Fibroblast of villous mesenchyme (primary cell): Measurements from ENCODE around the gene PHF21A. TPM values are rescaled to one million over a fixed set of nuclear protein-coding genes. Genes with fewer than 3 reads are reported as not detected.
A peak's percentile ranks its signal among the peaks of the same experiment; 100 is the strongest.

Source experiments
- DNase-seq: peaks from one replicate; pipeline ENCODE4 v3.0.0-alpha.2; 2010; ENCODE audit warnings: low read depth
- H3K4me3 ChIP-seq: 2 replicates; pipeline ENCODE4 v1.5.1; 2011; ENCODE audit warnings: low read depth, mild to moderate bottlenecking, low read length
- CTCF ChIP-seq: IDR thresholded peaks from 2 replicates; pipeline ENCODE4 v1.5.1; 2012; ENCODE audit warnings: low read depth, mild to moderate bottlenecking, low read length; ENCODE audit not compliant: insufficient read depth
- total RNA-seq: library from RNA; depleted of rRNA; stranded (reverse); fragments of >200 nt; gene quantifications from 2 replicates; pipeline ENCODE4 v1.2.3, GENCODE V29; 2012

Gene PHF21A
- total RNA-seq, 1 donor, result 15.5 TPM

- TF ChIP-seq CTCF, result no peak
- no peak for DNase-seq
Measured at GRCh38 chr11:46057489-46057888, 63.8 kb downstream of the PHF21A start.

GRCh38 chr11:46055371-46055770 lies 65.9 kb downstream of the PHF21A start:
- TF ChIP-seq CTCF, result no peak
- DNase-seq, result peak; percentile 18
- no peak overlapping the region for H3K4me3 ChIP-seq

More at GRCh38 chr11:46057489-46057888, 63.8 kb downstream of the PHF21A start:
- H3K4me3 ChIP-seq, result no peak overlapping the region

- TF ChIP-seq CTCF, result no peak
- H3K4me3 ChIP-seq, result no peak overlapping the region
- no peak for DNase-seq
Measured at GRCh38 chr11:46051102-46051501, 70.2 kb downstream of the PHF21A start.

DNA sequence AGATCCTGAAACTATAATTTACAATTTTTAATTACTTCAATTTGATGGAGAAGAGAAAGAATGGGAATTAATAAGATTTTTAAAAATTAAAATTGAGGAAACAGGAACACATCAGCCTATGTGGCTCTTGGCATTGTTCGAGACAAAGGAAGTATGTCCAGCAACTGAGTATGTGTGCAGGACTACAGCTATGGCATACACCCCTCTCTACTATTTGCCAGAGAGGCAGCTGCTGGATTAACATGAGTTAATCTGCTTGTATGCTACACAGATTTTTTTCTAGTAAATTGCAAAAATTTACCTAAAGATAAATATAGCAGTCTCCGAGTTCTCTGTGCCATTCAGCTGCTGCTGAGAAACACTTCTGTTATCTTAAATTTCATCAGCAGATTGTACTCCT lies 70.6 kb downstream of the PHF21A start:
- no peak overlapping the region for H3K4me3 ChIP-seq
- DNase-seq, result no peak
- no peak for TF ChIP-seq CTCF

DNA sequence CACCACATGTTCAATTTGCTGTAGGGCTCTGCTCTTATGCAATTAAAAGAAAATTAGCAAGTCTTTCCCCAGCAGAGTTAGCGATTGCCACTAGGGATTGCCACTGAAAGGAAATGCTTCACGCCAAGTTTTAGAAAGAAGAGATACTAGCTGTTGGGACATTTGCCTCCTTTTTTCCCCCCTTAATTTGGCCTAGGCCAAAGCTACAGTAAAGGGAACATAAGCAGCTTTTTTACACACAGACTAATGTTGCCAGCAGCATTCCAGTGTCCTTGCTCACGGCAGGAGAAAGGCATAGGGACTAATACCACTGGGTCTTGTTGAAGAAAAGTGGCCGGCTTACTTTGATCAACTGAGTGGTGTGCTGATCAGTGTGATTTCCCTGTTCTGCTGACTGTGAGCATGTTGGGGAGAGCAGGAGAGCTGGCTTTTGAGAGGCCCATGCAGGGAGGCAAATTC lies 71.2 kb downstream of the PHF21A start:
- no peak overlapping the region for H3K4me3 ChIP-seq
- TF ChIP-seq CTCF, result no peak
- DNase-seq, result peak; percentile 75

DNA sequence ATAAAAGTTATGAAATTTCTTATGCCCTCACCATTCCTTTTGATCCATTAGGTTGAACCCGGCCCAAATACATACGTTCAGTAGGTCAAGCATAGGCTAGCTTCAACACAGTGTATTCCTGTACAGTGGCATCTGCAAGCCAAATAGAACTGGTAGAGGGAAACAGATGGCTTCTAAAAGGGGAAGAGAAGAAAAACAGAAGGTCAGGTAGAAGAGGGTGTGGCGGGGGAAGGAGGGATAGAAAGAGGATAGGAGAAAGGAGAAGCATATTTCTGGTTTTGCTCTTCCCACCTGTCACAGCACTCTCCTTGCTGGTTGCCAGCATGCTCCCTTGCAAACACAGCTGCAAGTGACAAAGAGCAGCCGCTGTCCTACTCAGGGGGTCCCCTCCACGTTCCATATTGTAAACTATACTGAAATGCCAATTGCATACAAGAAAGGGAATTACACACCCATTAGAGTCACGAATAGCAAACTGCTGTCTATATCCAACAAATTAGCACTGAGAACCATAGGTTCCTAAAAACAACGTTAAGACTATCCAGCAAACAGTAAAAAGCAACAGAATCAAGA lies 71.8 kb downstream of the PHF21A start:
- no peak for TF ChIP-seq CTCF

DNA sequence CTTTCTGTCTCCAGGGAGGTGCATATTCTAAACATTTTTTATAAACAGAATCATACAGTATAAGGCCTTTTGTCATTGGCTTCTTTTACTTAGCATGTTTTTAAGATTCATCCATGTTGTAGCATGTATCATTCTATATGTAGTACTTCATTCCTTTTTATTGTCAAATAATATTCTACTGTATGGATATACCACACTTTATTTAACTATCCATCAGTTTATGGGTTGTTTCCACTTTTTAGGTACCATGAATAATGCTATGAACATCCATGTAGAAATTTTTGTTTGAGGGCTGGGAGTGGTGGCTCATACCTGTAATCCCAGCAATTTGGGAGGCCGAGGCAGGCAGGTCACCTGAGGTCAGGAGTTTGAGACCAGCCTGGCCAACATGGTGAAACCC lies 73.1 kb downstream of the PHF21A start:
- no peak for DNase-seq
- H3K4me3 ChIP-seq, result no peak overlapping the region
- no peak for TF ChIP-seq CTCF

More for the DNA sequence above, 71.8 kb downstream of the PHF21A start:
- no peak overlapping the region for H3K4me3 ChIP-seq
- DNase-seq, result no peak
